Upper lobe of left lung (tissue), 6 donors: Measurements from ENCODE around the gene ETFDH. TPM values are rescaled to one million over a fixed set of nuclear protein-coding genes. Genes with fewer than 3 reads are reported as not detected.

Source experiments
- ATAC-seq, 2 donors: fragments of 200-7000 bp; cut with Tn5 transposase; one replicate each; pipeline ENCODE4 v1.9.1; 2022; ENCODE audit warnings: mild to moderate bottlenecking in 2 of 2, moderate library complexity in 2 of 2; ENCODE audit not compliant: low FRiP score in 2 of 2
- DNase-seq, 2 donors: peaks; one replicate each; pipeline ENCODE4 v3.0.0-alpha.2; 2019 to 2020
- H3K27ac ChIP-seq, 4 donors: fragments of 200-600 bp; sonication (generic); one replicate each; pipeline ENCODE4 v1.5.1; 2016 to 2019
- H3K27me3 ChIP-seq, 4 donors: fragments of 200-600 bp; sonication (generic); one replicate each; pipeline ENCODE4 v1.5.1; 2017 to 2019
- H3K36me3 ChIP-seq, 4 donors: fragments of 200-600 bp; sonication (generic); one replicate each; pipeline ENCODE4 v1.5.1; 2016 to 2019
- H3K4me1 ChIP-seq, 4 donors: fragments of 200-600 bp; sonication (generic); one replicate each; pipeline ENCODE4 v1.5.1; 2018 to 2019
- H3K4me3 ChIP-seq, 4 donors: fragments of 200-600 bp; sonication (generic); one replicate each; pipeline ENCODE4 v1.5.1; 2017 to 2019; ENCODE audit warnings: mild to moderate bottlenecking in 2 of 4, moderate library complexity in 1 of 4
- H3K9me3 ChIP-seq, 4 donors: fragments of 200-600 bp; sonication (generic); one replicate each; pipeline ENCODE4 v1.5.1; 2018 to 2019
- CTCF ChIP-seq, 6 experiments: fragments of 450-650 bp in 4 of 6; fragments of 200-600 bp in 2 of 6; sonication (generic) in 2 of 6; IDR thresholded peaks; one replicate each; pipeline ENCODE4 v1.5.1; 2016 to 2019; ENCODE audit warnings: antibody characterized with exemption in 6 of 6
- EP300 ChIP-seq, 4 donors: sonication (generic); formaldehyde crosslinking; IDR thresholded peaks; one replicate each; pipeline ENCODE4 v1.5.1; 2017; ENCODE audit warnings: antibody characterized with exemption in 4 of 4, control low read depth in 2 of 4
- POLR2A ChIP-seq, 4 donors: fragments of 450-650 bp; IDR thresholded peaks; one replicate each; pipeline ENCODE4 v1.5.1; 2016 to 2017; ENCODE audit warnings: antibody characterized with exemption in 4 of 4, mild to moderate bottlenecking in 2 of 4
- POLR2AphosphoS5 ChIP-seq, 2 donors: sonication (generic); formaldehyde crosslinking; IDR thresholded peaks; one replicate each; pipeline ENCODE4 v1.5.1; 2017; ENCODE audit warnings: antibody characterized with exemption in 2 of 2
- WGBS, 2 donors: methylation state at CpG; one replicate each; pipeline ENCODE4 v1.1.5; 2017 to 2018; 5-methylcytosine and 5-hydroxymethylcytosine counted together
- total RNA-seq, 6 donors: library from RNA; depleted of rRNA in 4 of 6; stranded (reverse); fragments of >200 nt in 4 of 6; gene quantifications; one replicate each; pipeline versions ENCODE4 v1.1.0 to v1.2.1, GENCODE V29; 2016 to 2021
- donor health status: DM: no; HTN: no; CAD: no; lungs with moderate emphysema.
- donor health status: DM: no; HTN: yes; CAD: no; lungs with severe emphysema.

The ETFDH gene
- total RNA-seq, 6 donors from 2014 or later, result 12.2 to 44.2 (median 22.3) TPM

DNA sequence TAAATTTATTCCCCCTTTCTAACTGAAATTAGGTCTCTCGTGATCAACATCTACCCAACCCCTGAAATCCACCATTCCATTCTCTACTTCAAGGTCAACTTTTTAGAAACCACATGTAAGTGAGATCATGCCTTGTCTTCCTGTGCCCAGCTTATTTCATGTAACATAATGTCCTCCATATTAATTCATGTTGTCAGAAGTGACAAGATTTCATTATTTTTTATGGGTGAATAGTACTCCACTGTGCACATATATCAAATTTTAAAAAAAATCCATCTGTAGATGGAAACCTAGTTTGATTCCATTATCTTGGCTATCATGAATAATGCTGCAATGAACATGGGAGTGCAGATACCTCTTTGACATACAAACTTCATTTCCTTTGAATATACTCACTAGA lies 49.6 kb downstream of the ETFDH start:
- TF ChIP-seq EP300 (IDR thresholded peaks at IDR 0.05), result no peak
- TF ChIP-seq CTCF (IDR thresholded peaks at IDR 0.05), result no peak
- TF ChIP-seq POLR2AphosphoS5 (IDR thresholded peaks at IDR 0.05), result no peak
- TF ChIP-seq POLR2A (IDR thresholded peaks at IDR 0.05), result no peak
- Histone ChIP-seq H3K27ac (no peak overlapping the region), H3K36me3 (peaks cover 0 to 39% (median 19%) of the 10 kb centered on the region in 4 donors), H3K9me3 (no peaks in the 10 kb centered on the region), H3K4me3 (no peak overlapping the region), H3K27me3 (no peaks in the 10 kb centered on the region), H3K4me1 (peaks cover 8 to 18% (median 11%) of the 10 kb centered on the region in 4 donors)
- ATAC-seq, result no peak
- 97 to 100% methylated on average over 1 of the region's 1 CpG for WGBS, 2 donors
- DNase-seq, result no peak

GRCh38 chr4:158722291-158722916 lies 50.3 kb downstream of the ETFDH start:
- peak in 1 of 2 donors; percentile 53 for ATAC-seq
- 16 to 17% methylated on average over 15 to 16 of the region's 16 CpGs for WGBS, 2 donors

DNA sequence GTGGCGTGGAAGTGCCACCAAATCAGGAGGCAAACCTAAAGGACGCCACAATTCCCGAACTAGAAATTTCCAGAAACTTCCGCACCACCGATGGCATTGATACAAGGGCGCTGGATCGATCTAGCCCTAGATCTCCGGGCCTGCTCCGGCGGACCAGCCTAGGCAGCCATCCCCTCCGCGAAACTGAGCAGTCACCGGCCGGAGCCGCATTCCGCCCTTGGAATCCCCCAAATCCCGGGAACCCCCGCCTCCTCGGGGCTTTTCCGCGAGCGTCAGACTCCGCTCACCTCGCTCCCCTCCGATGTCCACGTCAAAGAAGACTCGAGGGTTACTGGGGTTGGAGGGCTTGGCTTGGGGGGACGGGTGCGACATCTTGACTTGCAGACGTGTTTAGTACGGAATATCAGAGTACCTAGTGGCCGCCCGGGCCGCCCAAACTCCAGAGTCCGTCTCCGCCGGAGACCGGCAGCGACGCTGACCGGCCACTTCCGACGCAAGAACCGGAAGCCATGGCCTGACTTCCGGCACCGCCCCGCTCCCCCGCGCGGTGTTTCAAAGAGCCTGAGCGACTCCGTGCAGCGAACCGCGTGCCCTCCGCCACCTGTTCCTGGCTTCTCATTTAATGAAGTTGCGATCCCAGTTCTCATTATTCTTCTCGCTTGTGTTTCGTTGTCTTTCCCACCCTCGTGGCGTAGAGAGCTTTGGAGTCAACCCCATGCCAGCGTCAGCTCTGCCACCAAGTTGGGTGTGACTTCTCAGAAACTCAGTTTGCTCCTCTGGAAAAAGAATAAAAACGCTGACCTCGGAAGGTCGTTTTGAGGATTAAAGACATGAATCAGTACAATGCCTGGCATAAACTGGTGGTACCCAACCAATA lies 51.1 kb downstream of the ETFDH start, which contains the start of gene PPID:
PPID (minus strand) TSS at position 480 of the 877 bp plus-strand sequence; CDS start at position 372, 108 bp downstream.
- Histone ChIP-seq H3K27me3 (no peaks in the 10 kb centered on the region), H3K36me3 (peaks cover 0 to 25% (median 8%) of the 10 kb centered on the region in 4 donors), H3K27ac (peak within 1 kb of the TSS; percentile 90 to 96 (median 94)), H3K4me1 (peaks cover 8 to 18% (median 11%) of the 10 kb centered on the region in 4 donors), H3K9me3 (no peaks in the 10 kb centered on the region), H3K4me3 (peak within 1 kb of the TSS; percentile 71 to 97 (median 82))
- WGBS, 2 donors, result 0 to 1% methylated on average over 31 to 63 of the region's 65 CpGs
- ATAC-seq, result peak; percentile 95 to 99
- DNase-seq, result peak; percentile 87 to 97
- TF ChIP-seq POLR2A (IDR thresholded peaks at IDR 0.05) (peak in 3 of 4 donors; percentile 54 to 82 (median 72)), CTCF (IDR thresholded peaks at IDR 0.05) (peak in 1 of 6 experiments; percentile 9), EP300 (IDR thresholded peaks at IDR 0.05) (peak in 1 of 4 donors; percentile 66), POLR2AphosphoS5 (IDR thresholded peaks at IDR 0.05) (peak; percentile 77 to 82)

More at GRCh38 chr4:158722291-158722916, 50.3 kb downstream of the ETFDH start:
- Histone ChIP-seq H3K4me3 (peak overlapping the region; percentile 71 to 97 (median 82)), H3K9me3 (no peaks in the 10 kb centered on the region), H3K27me3 (no peaks in the 10 kb centered on the region), H3K27ac (peak overlapping the region; percentile 90 to 96 (median 94)), H3K36me3 (peaks cover 0 to 32% (median 14%) of the 10 kb centered on the region in 4 donors), H3K4me1 (peaks cover 8 to 18% (median 11%) of the 10 kb centered on the region in 4 donors)
- no peak for TF ChIP-seq POLR2A (IDR thresholded peaks at IDR 0.05)
- no peak for TF ChIP-seq CTCF (IDR thresholded peaks at IDR 0.05)
- TF ChIP-seq POLR2AphosphoS5 (IDR thresholded peaks at IDR 0.05), result no peak
- no peak for TF ChIP-seq EP300 (IDR thresholded peaks at IDR 0.05)
- DNase-seq, result no peak

DNA sequence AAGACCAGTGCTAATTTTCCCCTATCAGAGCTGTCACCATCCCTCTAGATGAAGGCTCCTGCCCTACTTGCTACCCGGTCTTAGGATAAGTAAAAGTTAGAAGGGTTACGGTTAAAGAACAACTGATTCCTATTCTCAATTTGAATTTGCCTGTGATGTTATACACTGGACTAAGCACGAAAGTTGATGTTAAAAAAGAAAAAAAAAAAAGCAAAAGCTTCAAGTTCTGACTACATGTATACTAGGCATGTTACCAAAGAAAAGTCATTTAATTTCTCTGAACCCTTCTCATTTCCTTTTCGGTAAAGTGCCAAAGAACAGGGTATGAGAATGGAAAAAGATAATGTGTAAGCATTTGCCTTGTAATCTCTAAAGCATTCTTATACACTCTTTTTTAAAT lies 52.5 kb downstream of the ETFDH start:
- DNase-seq (no peak), ATAC-seq (no peak)
- H3K27ac ChIP-seq, result no peak overlapping the region
- no peaks in the 10 kb centered on the region for H3K27me3 ChIP-seq
- H3K9me3 ChIP-seq, result no peaks in the 10 kb centered on the region
- H3K4me3 ChIP-seq, result no peak overlapping the region
- peaks cover 0 to 10% (median 5%) of the 10 kb centered on the region in 4 donors for H3K36me3 ChIP-seq
- H3K4me1 ChIP-seq, result peaks cover 8 to 18% (median 11%) of the 10 kb centered on the region in 4 donors
- TF ChIP-seq EP300 (IDR thresholded peaks at IDR 0.05) (no peak), POLR2AphosphoS5 (IDR thresholded peaks at IDR 0.05) (no peak), POLR2A (IDR thresholded peaks at IDR 0.05) (no peak), CTCF (IDR thresholded peaks at IDR 0.05) (no peak)
- 81 to 84% methylated on average over 4 of the region's 4 CpGs for WGBS, 2 donors
